GM13977 (cell line): ENCODE results near the gene TFG.

Experiments
- DNase-seq: peaks from one replicate; pipeline ENCODE4 v3.0.0; 2012; ENCODE audit warnings: low spot score
- in situ Hi-C: fragments of 300-500 bp; cut with MboI; formaldehyde crosslinking; loops from one replicate; pipeline ENCODE4 v1.12.0; 2022; ENCODE audit warnings: low sequenced_read_pairs, low pct_unique_long_range_greater_than_20kb, mixed read lengths, inconsistent platforms; ENCODE audit not compliant: unreplicated experiment
- TF ChIP-seq, protein P1 (sequence below): IDR thresholded peaks from 2 replicates; pipeline ENCODE4 v1.5.1; 2012; ENCODE audit warnings: mild to moderate bottlenecking, control low read depth; ENCODE audit not compliant: insufficient read depth; ENCODE audit errors: extremely low read depth, missing control alignments

TFG gene

DNA sequence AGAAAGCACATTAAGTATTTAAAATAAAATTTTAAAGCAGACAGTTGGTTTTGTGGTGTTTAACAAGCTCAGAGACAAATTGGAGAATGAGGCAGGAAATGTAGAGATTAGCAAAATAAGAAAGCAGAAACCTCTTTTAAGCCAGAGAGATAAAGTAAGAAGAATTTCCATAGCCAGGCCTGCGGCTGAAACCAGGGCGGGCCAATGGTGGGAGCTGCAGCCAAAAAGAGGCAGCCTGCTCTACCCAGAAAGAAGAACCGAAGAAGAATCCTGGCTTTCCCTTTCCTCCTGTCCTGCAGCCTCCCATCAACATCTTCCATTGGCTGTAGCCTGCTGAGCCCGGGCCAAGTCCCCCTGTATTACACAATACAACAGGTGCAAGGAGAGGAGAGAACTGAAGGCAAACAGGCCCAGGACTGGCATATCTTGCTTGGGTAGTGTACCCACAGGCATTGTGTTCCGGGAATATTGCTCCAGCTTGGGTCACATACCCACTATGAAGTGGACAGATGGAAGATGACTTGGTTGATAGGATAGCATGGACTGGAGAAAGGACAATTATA, 11.5 kb upstream of the TFG start:
- no peak for DNase-seq
- TF ChIP-seq, protein P1, sequence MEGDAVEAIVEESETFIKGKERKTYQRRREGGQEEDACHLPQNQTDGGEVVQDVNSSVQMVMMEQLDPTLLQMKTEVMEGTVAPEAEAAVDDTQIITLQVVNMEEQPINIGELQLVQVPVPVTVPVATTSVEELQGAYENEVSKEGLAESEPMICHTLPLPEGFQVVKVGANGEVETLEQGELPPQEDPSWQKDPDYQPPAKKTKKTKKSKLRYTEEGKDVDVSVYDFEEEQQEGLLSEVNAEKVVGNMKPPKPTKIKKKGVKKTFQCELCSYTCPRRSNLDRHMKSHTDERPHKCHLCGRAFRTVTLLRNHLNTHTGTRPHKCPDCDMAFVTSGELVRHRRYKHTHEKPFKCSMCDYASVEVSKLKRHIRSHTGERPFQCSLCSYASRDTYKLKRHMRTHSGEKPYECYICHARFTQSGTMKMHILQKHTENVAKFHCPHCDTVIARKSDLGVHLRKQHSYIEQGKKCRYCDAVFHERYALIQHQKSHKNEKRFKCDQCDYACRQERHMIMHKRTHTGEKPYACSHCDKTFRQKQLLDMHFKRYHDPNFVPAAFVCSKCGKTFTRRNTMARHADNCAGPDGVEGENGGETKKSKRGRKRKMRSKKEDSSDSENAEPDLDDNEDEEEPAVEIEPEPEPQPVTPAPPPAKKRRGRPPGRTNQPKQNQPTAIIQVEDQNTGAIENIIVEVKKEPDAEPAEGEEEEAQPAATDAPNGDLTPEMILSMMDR = no peak
- in situ Hi-C loops = no loop called here

GRCh38 chr3:100698736-100699135, 10.6 kb upstream of the TFG start:
- in situ Hi-C loops = no loop called here
- TF ChIP-seq, protein P1 = no peak
- no peak for DNase-seq

DNA sequence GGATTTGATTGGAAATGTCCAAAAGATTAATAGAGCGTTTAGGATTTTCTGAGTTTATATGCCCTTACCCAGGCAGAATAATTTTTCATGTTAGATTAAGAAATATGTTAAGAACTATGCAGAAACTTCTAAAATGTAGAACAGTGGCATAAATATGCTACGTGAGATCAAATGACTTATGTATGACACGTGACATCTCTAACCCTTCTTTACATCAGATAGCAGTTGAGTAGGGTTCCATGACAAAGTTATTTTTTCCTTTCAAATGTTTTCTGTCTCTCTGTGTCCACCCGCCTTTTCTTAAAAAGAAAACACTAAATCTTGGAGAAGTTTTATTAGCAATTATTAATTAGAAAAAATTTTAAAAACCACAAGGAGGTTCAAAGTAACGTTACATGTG, 8.6 kb upstream of the TFG start:
- TF ChIP-seq, protein P1 = no peak
- in situ Hi-C loops = no loop called here
- DNase-seq = no peak

DNA sequence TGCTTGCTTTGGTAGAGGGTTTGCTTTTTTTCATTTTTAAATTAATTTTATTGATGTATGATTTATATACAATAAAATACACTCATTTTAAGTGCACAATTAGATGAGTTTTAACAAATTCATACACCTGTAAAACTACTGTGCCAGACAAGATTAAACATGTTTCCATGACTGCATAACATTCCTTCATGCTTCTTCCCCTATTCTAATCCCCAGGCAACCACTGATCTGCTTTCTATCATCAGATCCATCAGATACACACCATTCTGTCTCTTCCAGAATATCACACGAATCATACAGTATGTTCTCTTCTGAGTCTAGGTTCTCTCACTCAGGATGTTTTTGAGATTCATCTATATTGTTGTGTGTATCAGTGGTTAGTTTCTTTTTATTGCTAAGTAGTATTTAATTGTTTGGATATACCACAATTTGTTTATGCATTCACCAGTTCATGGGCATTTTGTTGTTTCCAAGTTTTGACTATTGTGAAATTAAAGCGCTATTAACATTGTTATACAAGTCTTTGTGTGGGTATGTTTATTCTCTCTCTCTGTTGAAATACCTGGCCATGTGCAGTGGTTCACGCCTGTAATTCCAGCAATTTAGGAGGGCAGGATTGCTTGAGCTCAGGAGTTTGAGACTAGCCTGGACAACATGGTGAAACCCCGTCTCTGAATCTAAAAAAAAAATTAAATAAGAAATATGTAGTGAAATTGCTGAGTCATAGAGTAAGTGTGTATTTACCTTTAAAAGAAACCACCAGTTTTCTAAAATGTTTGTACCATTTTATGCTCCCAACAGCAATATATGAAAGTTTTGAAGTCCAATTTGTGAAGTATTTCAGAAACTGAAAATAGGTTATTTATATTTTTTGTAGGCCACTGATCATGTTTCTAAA, 7.0 kb upstream of the TFG start:
- TF ChIP-seq, protein P1 = no peak
- DNase-seq = no peak
- in situ Hi-C loops = no loop called here

DNA sequence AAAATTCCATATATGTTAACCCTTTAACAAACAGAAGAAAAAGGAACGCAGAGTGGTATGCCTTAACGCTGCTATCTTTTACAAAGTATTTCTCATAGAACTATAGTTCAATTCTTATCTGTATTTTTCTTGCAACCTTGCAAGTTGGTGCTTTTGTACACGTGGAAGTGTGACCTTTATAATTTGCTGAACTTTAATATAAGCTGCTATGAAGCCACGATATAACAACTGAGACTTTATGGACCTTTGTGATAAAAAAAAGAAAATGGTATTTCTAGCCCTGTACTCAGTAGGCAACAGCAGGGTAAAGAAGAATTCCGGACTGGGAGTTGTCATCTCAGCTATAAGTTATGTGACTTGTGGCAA, 6.3 kb upstream of the TFG start:
- DNase-seq = no peak
- TF ChIP-seq, protein P1 = no peak
- in situ Hi-C loops = no loop called here

GRCh38 chr3:100703865-100704264, 5.4 kb upstream of the TFG start:
- TF ChIP-seq, protein P1 = no peak
- in situ Hi-C loops = no loop called here
- no peak for DNase-seq
